SJSA1 (cell line): Measurements from ENCODE around the gene TUBB3. TPM values are rescaled to one million over a fixed set of nuclear protein-coding genes. Genes with fewer than 3 reads are reported as not detected.

Source experiments
- DNase-seq, 2 experiments: peaks; one replicate each; pipeline ENCODE4 v3.0.0-alpha.2; 2015 to 2020; ENCODE audit warnings: low spot score in 2 of 2, low read depth in 1 of 2
- H3K27ac ChIP-seq: fragments of 250-450 bp; sonication (Bioruptor Pico); 2 replicates; pipeline ENCODE4 v1.5.1; 2020; ENCODE audit warnings: mild to moderate bottlenecking, moderate library complexity
- H3K27me3 ChIP-seq: fragments of 250-450 bp; sonication (Bioruptor Pico); replicated peaks from 2 replicates; pipeline ENCODE4 v1.5.1; 2020; ENCODE audit warnings: mild to moderate bottlenecking, moderate library complexity
- H3K36me3 ChIP-seq: fragments of 250-450 bp; sonication (Bioruptor Pico); 2 replicates; pipeline ENCODE4 v1.5.1; 2020; ENCODE audit warnings: mild to moderate bottlenecking
- H3K4me1 ChIP-seq: fragments of 250-450 bp; sonication (Bioruptor Pico); replicated peaks from 2 replicates; pipeline ENCODE4 v1.6.1; 2021; ENCODE audit warnings: mild to moderate bottlenecking
- H3K4me3 ChIP-seq: fragments of 250-450 bp; sonication (Bioruptor Pico); 2 replicates; pipeline ENCODE4 v1.5.1; 2020; ENCODE audit warnings: mild to moderate bottlenecking
- H3K9me3 ChIP-seq: fragments of 250-450 bp; sonication (Bioruptor Pico); replicated peaks from 2 replicates; pipeline ENCODE4 v1.5.1; 2020; ENCODE audit warnings: mild to moderate bottlenecking
- total RNA-seq: library from RNA; depleted of rRNA; stranded (reverse); fragments of >200 nt; shearing (Covaris generic); gene quantifications from 2 replicates; pipeline ENCODE4 v1.2.3, GENCODE V29; 2014

The TUBB3 gene
- total RNA-seq, 1 experiment from 2014 or later: 104 TPM

DNA sequence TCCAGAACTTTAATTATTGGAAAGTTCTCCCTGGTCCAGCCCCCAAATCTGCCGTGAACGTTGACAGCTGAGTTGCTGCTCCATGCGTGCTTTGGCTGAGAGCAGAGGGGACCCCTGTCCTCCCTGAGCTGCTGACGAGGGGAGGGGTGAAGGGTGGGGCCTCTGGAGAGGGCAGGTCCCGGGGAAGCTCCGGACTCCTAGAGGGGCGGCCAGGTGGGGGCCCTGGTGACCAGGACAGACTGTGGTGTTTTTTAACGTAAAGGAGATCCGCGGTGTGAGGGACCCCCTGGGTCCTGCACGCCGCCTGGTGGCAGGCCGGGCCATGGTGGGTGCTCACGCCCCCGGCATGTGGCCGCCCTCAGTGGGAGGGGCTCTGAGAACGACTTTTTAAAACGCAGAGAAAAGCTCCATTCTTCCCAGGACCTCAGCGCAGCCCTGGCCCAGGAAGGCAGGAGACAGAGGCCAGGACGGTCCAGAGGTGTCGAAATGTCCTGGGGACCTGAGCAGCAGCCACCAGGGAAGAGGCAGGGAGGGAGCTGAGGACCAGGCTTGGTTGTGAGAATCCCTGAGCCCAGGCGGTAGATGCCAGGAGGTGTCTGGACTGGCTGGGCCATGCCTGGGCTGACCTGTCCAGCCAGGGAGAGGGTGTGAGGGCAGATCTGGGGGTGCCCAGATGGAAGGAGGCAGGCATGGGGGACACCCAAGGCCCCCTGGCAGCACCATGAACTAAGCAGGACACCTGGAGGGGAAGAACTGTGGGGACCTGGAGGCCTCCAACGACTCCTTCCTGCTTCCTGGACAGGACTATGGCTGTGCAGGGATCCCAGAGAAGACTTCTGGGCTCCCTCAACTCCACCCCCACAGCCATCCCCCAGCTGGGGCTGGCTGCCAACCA, 4.4 kb upstream of the TUBB3 start, which contains the start of gene MC1R:
MC1R (plus strand) TSS at position 410 of the 895 bp plus-strand sequence; CDS start at position 807, 397 bp downstream.
- H3K27me3 ChIP-seq: no peaks in the 10 kb centered on the region
- H3K9me3 ChIP-seq: peaks cover 6% of the 10 kb centered on the region; the same call in 1 of the 2 replicates
- peak within 1 kb of the TSS; percentile 30 for H3K4me3 ChIP-seq
- peak in 1 of 2 experiments; percentile 80 for DNase-seq
- H3K4me1 ChIP-seq: peaks cover 63% of the 10 kb centered on the region
- H3K36me3 ChIP-seq: peaks cover 7% of the 10 kb centered on the region; the same call in 1 of the 2 replicates
- H3K27ac ChIP-seq: peak within 1 kb of the TSS; percentile 56

DNA sequence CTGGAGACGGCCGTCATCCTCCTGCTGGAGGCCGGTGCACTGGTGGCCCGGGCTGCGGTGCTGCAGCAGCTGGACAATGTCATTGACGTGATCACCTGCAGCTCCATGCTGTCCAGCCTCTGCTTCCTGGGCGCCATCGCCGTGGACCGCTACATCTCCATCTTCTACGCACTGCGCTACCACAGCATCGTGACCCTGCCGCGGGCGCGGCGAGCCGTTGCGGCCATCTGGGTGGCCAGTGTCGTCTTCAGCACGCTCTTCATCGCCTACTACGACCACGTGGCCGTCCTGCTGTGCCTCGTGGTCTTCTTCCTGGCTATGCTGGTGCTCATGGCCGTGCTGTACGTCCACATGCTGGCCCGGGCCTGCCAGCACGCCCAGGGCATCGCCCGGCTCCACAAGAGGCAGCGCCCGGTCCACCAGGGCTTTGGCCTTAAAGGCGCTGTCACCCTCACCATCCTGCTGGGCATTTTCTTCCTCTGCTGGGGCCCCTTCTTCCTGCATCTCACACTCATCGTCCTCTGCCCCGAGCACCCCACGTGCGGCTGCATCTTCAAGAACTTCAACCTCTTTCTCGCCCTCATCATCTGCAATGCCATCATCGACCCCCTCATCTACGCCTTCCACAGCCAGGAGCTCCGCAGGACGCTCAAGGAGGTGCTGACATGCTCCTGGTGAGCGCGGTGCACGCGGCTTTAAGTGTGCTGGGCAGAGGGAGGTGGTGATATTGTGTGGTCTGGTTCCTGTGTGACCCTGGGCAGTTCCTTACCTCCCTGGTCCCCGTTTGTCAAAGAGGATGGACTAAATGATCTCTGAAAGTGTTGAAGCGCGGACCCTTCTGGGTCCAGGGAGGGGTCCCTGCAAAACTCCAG, 3.4 kb upstream of the TUBB3 start:
- Histone ChIP-seq H3K27me3 (no peaks in the 10 kb centered on the region), H3K27ac (no peak overlapping the region), H3K9me3 (peaks cover 6% of the 10 kb centered on the region; the same call in 1 of the 2 replicates), H3K4me3 (no peak overlapping the region), H3K4me1 (peaks cover 68% of the 10 kb centered on the region), H3K36me3 (peaks cover 7% of the 10 kb centered on the region; the same call in 1 of the 2 replicates)
- no peak for DNase-seq

DNA sequence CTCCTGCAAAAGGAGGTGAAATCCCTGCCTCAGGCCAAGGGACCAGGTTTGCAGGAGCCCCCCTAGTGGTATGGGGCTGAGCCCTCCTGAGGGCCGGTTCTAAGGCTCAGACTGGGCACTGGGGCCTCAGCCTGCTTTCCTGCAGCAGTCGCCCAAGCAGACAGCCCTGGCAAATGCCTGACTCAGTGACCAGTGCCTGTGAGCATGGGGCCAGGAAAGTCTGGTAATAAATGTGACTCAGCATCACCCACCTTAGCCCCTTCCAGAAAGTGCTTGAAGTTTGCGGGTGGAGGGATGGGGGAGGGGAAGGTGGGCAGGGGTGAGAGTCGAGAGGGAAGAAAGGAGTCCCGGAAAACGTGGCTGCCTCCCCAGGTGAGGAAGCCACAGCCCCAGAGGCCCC, 2.4 kb upstream of the TUBB3 start:
- H3K27ac ChIP-seq: no peak overlapping the region
- H3K4me1 ChIP-seq: peaks cover 72% of the 10 kb centered on the region
- no peak overlapping the region for H3K4me3 ChIP-seq
- H3K27me3 ChIP-seq: no peaks in the 10 kb centered on the region
- no peak for DNase-seq
- peaks cover 6% of the 10 kb centered on the region; the same call in 1 of the 2 replicates for H3K9me3 ChIP-seq
- peaks cover 7% of the 10 kb centered on the region; the same call in 1 of the 2 replicates for H3K36me3 ChIP-seq

DNA sequence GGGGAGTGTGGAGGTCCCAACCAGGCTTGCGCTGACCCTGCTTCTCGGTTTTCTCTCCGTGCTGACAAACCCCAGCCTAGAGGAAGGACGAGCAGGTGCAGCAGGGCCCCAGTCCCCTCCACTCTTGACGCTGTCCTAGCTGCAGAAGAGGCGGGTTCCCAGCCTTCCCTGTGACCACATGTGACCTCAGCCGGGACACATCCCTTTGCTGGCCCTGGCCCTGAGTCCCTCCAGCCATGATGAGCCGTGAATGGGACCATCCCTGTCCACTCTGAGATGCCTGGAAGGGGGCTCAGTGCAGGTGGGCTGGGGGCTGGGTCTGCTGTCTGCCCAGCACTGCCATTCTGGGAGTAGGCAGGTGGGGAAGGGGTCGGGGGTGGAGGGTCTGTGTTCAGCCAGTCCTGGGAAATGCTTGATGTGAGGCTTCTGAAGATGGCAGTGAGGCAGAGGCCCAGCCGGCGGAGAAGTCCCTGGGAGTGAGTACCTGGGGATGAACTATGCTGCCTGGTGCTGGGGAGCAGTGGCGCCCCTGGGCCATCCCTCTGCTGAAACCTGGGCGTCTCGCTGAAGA, 1.9 kb upstream of the TUBB3 start:
- Histone ChIP-seq H3K4me1 (peaks cover 75% of the 10 kb centered on the region), H3K27me3 (no peaks in the 10 kb centered on the region), H3K27ac (peak overlapping the region; percentile 88; the same call in 1 of the 2 replicates), H3K36me3 (peaks cover 7% of the 10 kb centered on the region; the same call in 1 of the 2 replicates), H3K9me3 (peaks cover 6% of the 10 kb centered on the region; the same call in 1 of the 2 replicates), H3K4me3 (peak overlapping the region; percentile 76)
- no peak for DNase-seq

DNA sequence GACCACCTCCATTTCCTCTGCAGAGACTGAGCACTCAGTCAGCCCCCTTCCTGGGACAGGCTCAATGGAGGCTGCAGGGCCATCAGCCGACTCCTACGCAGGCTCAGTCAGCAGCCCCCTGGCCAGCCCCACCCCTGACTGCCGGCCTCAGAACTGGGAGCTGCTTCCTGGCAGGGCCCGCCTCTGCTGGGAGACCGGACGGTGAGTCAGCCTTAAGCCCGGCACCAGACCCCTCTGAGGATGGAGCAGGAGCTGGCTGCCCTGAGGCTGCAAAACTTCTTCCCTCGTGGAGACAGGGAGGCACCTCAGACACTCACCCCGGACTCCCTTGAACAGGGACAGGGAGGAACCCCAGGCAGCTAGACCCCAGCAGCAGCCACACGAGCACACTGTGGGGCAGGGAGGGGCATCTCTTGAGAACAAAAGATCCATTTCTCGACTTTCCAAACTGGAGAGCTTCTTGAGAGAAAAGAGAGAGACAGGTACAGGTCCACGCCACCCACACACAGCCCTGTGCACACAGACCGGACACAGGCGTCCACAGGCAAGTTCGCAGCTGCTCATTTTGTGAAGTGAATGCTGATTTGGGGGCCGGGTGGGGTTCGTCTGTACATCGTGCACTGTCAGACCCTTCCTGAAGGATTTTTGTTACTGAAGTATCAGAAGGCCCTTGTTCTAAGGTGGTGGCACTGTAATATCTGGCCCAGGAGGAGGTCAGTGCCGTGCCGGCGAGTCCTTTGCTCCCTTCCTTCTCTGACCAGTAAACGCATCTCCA, 1.3 kb upstream of the TUBB3 start:
- H3K36me3 ChIP-seq: peaks cover 7% of the 10 kb centered on the region; the same call in 1 of the 2 replicates
- H3K9me3 ChIP-seq: peaks cover 6% of the 10 kb centered on the region; the same call in 1 of the 2 replicates
- peak overlapping the region; percentile 88 for H3K27ac ChIP-seq
- H3K27me3 ChIP-seq: no peaks in the 10 kb centered on the region
- peak; percentile 89 to 98 for DNase-seq
- H3K4me3 ChIP-seq: peak overlapping the region; percentile 76
- peaks cover 78% of the 10 kb centered on the region for H3K4me1 ChIP-seq

DNA sequence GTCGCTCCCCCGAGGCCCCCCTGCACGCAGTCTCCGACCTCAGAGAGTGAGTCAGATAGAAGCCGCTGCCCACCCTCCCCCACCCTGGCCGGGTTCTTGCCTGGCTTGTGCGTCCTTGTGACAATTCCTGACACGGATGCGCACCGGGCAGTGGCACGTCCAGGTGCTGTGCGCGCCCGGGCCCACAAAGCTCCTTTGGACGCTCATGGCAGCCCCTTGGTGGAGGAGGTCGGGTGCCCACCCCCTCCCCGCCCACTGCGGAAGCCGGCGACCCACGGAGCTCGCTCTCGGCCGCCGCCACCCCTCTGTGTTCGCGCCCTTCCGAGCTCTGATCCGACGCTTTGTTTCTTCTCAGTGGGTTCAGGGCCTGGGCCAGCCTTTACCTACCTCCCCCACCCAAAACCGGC, 662 bp upstream of the TUBB3 start:
- Histone ChIP-seq H3K4me1 (peaks cover 73% of the 10 kb centered on the region), H3K4me3 (peak overlapping the region; percentile 76), H3K9me3 (peaks cover 6% of the 10 kb centered on the region; the same call in 1 of the 2 replicates), H3K27ac (peak overlapping the region; percentile 88), H3K27me3 (no peaks in the 10 kb centered on the region), H3K36me3 (peaks cover 7% of the 10 kb centered on the region; the same call in 1 of the 2 replicates)
- peak; percentile 92 to 98 for DNase-seq

DNA sequence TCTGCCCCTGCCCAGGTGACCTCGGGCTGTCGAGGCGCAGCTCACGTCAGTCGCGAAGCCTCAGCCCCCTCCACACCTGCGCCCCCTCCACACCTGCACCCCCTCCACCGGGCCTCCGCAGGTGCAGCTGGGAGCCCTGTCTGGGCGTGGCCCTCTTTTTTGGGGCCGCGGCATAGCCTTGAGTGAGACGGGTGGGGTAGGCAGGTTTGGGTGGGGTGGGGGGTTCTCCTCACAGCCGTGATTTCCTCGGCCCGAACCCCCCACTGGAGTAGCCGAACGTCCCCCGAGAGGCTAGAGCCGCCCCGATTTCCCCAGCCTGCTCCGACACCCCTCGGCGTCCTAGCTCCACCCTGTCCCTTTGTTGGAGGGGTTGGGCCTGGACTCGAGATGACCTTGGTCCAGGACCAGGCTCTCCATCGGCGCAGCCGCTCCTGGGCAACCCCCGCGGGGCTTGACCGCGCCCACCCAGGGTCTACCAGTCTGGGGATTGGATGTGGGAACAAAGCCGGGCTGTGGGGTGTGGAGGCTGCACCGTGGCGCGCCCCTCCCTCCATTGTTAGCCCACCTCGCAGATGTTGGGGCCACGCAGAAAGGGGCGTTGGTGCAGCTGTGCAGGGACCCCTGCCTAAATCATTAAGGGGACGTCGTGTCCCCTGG, 626 bp downstream of the TUBB3 start:
- Histone ChIP-seq H3K4me1 (peaks cover 61% of the 10 kb centered on the region), H3K4me3 (peak overlapping the region; percentile 76), H3K36me3 (peaks cover 7% of the 10 kb centered on the region; the same call in 1 of the 2 replicates), H3K27me3 (no peaks in the 10 kb centered on the region), H3K9me3 (peaks cover 6% of the 10 kb centered on the region; the same call in 1 of the 2 replicates), H3K27ac (no peak overlapping the region)
- DNase-seq: no peak

DNA sequence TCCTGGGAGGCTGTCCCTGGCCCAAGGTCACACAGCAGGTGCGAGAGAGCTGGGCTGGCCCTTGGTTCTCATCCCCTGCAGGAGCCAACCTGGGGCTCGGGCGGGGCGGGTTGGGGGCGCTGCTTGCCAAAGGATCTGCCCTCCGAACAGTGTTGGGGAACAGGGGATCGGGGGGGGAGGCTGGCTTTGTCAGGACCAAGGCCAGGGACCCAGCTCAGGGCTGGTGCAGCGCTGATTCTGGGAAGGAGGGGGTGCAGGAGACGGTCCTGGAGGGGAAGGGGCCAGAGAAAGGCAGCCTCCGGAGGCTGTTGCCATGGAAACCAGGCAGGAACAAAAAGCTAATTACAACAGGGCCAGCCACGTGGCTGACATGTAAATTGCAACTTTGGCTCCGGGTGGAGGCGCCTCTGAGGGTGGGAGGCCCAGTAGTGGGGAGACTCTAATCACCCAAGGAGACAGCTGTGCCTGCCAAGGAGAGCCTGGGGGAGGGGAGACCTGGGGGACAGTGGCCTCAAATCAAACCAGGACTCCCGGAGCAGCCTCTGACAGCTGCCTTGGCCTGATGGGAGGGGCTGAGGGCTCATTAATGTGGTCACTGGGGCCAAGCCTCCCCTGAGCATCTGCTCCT, 1.3 kb downstream of the TUBB3 start:
- DNase-seq: no peak
- Histone ChIP-seq H3K9me3 (peaks cover 6% of the 10 kb centered on the region; the same call in 1 of the 2 replicates), H3K27ac (no peak overlapping the region)

DNA sequence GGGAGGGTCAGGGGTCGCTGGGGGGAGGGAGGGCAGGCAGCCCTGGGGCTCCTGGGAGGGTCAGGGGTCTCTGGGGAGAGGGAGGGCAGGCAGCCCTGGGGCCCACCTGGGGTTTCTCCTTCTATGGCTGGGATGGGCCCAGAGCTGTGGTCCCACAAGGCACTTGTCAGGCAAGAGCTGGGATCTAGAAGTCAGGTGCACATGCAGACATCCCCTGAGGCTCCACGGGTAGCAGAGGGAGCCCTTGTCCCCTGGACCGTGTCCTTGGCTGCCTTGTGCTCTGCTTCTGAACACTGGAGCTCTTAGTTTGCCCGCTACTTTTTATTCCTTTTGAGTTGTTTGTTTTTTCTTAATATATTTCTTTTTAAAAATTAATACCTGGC, 1.8 kb downstream of the TUBB3 start:
- Histone ChIP-seq H3K36me3 (peaks cover 7% of the 10 kb centered on the region; the same call in 1 of the 2 replicates), H3K9me3 (peaks cover 6% of the 10 kb centered on the region; the same call in 1 of the 2 replicates), H3K27me3 (no peaks in the 10 kb centered on the region), H3K4me1 (peaks cover 49% of the 10 kb centered on the region), H3K4me3 (no peak overlapping the region), H3K27ac (no peak overlapping the region)
- DNase-seq: no peak

More for the DNA sequence above, 1.3 kb downstream of the TUBB3 start:
- H3K4me1 ChIP-seq: peaks cover 54% of the 10 kb centered on the region
- no peaks in the 10 kb centered on the region for H3K27me3 ChIP-seq
- peaks cover 7% of the 10 kb centered on the region; the same call in 1 of the 2 replicates for H3K36me3 ChIP-seq
- no peak overlapping the region for H3K4me3 ChIP-seq

DNA sequence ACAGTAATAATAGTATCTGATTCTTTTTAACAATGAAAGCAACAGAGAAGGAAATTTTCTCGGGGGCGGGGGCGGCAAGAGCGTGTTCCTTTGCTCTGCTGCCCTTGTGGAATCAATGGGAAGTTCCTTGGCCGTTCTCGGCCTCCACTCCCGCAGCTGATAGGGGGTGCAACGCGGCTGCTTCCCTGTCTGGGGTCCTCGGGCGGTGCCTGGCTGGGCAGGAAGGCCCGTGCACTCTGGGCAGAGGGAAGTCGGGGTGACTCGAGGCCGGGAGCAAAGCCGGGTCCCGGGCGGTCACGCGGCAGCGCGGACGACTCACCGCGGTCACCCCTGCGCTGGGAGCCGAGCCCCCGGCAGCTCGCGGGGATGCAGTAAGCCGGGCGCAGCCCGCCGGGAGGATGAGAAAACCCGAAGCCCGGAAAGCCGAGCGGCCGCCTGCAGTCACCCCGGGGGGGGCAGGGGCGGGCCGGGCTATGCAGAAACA, 2.5 kb downstream of the TUBB3 start:
- no peaks in the 10 kb centered on the region for H3K27me3 ChIP-seq
- H3K9me3 ChIP-seq: peaks cover 6% of the 10 kb centered on the region; the same call in 1 of the 2 replicates
- no peak overlapping the region for H3K27ac ChIP-seq
- DNase-seq: no peak
- H3K4me3 ChIP-seq: peak overlapping the region; percentile 40
- peaks cover 7% of the 10 kb centered on the region; the same call in 1 of the 2 replicates for H3K36me3 ChIP-seq
- H3K4me1 ChIP-seq: peaks cover 42% of the 10 kb centered on the region

DNA sequence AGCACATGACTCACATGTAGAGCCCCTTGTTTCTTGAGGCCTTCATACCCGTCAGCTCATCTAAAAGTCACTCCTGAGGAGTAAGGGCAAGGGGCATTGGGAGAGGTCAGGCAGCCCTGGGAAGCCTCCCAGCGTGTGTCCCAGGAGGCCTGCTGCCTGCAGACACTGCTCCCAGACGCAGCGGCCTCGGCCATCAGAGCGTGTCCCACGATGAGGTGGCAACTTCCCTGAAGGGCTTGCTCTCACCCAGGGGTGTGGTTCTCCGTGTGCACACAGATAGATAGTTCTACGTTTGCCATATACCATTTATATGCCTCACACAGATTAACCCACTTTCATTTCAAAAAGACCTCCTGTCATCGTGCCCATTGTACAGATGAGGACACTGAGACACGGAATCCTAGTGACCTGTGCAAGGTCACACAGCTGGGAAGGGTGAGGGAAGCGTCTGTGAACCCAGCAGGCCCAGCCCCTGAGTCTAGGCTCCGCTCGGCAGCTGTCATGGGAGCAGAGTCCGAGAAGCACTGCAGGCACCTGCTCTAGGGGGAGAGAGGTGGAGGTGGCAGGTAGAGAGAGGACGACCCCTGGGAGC, 8.3 kb downstream of the TUBB3 start:
- H3K9me3 ChIP-seq: no peaks in the 10 kb centered on the region
- DNase-seq: no peak
- no peak overlapping the region for H3K4me3 ChIP-seq
- H3K27ac ChIP-seq: no peak overlapping the region
- no peaks in the 10 kb centered on the region for H3K27me3 ChIP-seq
- peaks cover 2% of the 10 kb centered on the region; the same call in 1 of the 2 replicates for H3K4me1 ChIP-seq
- peaks cover 12% of the 10 kb centered on the region for H3K36me3 ChIP-seq
